Middle frontal gyrus (tissue), 1 donor: Measurements from ENCODE around the gene STK32B.

ENCODE experiments used
- DNase-seq: peaks from one replicate; pipeline ENCODE4 v3.0.0-alpha.2; 2015; ENCODE audit warnings: low spot score; ENCODE audit errors: extremely low spot score

Gene STK32B

DNA sequence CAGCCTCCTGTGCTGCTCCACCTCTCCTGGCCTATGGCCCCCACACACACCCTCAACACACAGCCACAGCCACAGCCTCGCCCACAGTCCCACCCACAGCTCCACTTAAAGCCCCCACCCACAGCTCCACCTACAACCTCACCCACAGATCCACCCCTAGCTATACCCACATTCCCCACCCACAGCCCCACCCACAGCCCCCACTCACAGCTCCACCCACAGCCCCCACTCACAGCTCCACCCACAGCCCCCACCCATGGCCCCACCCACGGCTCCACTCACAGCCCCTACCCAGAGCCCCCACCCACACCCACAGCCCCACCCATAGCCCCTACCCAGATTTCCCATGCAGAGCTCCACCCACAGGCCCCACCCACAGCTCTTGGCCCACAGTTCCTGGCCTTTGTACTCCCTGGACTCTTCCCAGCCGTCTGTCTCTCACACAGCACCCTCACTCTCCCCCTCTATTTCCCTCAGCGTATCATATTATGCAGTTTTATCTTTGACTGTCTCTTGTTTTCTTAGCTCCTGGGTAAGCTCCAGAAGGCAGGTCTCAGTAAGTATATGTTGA lies 334.5 kb downstream of the STK32B start:
- no peak for DNase-seq

DNA sequence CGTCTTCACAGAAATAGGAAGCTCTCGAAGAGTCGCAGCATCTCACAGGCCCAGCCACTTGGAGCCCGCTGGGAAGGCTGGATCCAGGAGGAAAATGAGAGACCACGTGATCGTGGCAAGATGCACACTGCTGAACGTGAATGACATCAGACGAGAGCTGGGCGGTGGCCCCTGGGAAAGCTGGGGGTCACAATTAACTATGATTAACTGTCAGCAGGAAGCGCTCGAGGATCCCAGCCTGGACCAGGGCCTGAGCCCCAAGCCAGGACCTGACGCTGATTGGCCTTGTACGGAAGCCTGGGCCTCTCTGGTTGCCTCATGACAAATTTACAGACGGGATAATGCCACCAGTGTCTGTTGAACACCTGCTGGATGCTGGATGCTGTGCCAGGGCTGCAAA lies 335.6 kb downstream of the STK32B start:
- no peak for DNase-seq

DNA sequence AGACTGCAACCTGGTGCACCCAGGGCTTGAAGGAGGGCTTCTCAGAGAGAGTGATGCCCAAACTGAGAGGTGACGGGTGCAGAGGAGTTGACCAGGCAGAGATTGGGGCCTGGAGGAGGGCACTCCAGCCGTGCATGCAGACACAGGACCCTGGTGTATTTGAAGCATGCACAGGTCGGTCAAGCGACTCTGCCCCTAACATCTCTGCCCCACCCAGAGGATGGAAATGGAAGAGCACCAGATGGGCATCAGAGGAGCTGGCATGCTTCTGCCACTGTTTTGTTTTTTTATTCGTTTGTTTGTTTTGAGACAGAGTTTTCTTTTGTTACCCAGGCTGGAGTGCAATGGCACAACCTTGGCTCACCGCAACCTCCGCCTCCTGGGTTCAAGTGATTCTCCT lies 336.2 kb downstream of the STK32B start:
- no peak for DNase-seq

DNA sequence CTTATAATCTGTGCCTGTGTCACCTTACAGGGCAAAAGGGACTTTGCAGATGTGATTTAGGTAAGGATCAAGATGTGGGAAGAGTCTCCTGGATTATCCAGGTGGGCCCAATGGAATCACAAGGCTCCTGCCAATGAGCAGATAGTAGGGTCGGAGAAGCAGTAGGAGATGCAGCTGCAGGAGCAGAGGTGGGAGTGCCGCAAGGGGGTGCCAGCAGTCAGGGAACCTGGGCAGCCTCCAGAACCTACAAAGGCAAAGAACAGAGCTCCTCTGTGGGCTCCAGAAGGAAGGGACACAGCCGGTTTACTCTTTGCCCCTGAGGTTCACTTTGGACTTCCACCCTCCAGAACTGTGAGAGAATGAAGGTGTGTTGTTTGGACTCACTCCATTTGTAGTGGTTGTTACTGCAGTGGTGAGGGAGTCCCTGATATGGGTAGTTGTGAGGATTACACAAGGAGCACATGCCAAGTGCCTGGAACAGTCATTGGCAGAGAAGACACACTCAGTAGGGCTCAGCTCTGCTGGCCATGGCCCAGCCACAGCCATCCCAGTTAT lies 338.6 kb downstream of the STK32B start:
- no peak for DNase-seq

DNA sequence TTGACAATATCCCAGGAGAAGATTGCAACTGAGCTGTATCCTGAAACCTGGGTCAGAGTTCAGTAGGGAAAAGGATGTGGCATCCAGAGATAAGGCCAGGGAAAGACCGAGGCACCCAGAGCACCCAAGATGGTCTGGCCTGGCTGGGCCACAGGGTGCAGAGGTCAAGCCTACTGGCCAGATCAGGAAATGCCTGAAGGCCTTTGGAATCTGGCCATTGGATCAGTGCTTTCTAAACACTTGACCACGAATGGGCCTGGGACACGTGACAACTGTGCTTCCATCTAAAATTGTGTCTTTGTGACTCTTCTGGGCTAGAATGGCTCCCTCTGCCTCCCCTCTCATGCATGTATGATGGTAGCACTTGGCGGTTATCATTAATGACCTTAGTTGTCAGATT lies 340.2 kb downstream of the STK32B start:
- DNase-seq: no peak

DNA sequence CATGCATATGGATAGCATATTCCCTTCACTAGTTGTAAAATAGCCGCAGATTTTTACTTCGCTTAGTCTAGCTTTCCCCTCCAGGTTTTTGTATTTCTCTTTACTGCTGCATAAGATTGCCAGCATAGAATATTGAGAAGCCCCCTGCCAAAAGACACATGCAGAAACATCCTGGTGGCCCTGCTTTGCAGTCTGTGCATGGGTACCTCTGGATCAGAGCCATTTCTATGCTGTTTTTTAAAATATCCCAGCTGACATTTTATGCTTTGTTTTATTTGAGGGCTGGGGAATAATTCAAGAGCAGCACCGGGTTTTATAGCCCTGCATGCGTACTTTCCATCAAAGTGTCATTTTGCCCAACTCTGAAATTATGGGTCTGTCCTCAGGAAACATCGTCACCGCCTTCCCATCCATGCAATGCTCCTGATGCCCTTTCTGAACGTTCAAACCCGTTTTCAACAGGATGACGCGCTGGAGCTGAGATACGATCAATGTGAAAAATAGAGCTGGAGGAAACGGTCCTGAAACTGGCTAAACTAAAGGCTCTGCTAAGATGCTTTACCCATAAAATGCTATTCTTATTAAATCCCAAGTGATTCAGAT lies 342.7 kb downstream of the STK32B start:
- DNase-seq: no peak

DNA sequence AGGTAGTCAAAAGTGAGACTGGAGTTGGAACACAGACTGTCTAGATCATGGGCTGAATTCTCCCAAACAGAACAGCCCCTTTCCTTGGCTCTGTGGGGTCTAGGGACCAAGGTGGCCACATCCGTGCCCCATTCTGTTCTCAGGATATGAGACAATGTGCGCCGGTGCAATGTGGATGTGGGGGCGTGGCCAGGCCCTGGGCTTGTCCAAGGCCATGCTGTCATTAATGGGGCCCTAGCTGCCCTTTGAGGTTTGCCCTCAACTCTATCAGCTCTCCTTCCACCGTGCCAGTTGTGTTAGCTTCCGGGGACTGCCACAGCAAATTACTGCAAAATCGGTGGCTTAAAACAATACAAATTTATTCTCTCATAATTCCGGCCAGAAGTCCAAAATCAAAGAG lies 344.5 kb downstream of the STK32B start:
- no peak for DNase-seq

DNA sequence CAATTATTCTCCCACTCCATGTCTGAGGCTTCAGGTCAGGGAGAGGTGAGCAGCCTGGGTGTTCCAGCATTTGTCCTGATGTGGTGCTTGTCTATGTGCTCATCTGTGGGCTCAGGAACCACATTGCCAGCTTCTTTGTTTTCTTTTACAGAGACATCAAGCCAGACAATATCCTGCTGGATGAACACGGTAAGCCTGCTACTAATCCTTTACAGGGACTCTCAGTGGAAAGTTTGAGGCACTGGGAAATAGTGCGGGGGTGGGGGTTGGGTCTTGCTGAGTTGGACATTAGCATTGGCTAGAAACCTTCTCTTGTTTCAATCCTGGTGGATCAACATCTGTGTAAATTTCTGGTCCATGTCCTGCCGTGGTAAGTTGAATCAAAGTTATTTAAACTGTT lies 346.8 kb downstream of the STK32B start:
- no peak for DNase-seq

DNA sequence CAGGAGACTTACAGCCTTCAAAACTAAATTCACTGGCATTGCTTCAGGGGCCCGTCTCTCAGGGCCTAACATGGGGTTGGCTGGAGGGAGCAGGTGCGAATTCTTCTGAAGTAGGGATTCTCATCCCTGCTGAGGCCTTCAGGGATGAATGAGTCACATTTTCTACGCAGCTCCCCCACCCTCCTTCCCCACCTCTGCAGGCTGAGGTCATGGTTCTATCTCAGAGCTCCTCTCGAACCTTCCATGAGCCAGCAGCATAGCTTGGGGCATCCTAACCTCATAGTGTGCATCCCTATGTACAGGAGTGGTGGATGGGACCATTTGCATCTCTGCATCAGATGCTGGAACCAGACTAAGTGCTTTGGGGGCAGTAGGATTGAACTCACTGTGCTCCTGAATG lies 347.8 kb downstream of the STK32B start:
- no peak for DNase-seq

DNA sequence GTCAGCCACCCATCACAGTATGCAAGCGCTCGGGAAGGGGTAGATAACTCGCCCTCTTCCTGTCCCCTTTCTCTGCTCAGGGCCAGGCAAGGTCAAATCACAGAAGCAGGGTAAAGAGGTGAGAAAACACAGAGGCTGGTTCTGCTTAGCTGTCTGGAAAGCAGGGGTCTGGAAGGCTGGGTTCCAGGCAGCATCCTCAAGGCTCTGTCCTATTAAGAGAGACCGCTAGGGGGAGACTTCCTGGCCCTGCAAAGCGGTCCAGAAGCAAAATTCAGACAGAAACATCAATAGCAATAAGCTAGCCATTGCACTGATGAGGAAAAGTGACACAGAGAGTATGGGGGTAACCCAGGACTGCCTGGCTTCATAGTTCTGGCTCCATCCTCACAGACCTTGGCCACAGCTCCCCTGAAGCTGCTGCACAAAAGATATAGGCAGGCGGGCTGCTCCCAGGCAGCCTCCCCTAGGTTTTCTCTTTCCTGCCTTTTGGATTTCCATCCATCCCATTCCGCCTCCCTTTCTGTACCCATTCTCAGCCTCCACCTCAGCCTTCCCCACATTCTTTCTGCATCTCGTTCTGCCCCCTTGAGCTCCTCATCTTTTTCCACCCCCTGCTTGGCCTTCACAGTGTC lies 348.6 kb downstream of the STK32B start:
- no peak for DNase-seq

DNA sequence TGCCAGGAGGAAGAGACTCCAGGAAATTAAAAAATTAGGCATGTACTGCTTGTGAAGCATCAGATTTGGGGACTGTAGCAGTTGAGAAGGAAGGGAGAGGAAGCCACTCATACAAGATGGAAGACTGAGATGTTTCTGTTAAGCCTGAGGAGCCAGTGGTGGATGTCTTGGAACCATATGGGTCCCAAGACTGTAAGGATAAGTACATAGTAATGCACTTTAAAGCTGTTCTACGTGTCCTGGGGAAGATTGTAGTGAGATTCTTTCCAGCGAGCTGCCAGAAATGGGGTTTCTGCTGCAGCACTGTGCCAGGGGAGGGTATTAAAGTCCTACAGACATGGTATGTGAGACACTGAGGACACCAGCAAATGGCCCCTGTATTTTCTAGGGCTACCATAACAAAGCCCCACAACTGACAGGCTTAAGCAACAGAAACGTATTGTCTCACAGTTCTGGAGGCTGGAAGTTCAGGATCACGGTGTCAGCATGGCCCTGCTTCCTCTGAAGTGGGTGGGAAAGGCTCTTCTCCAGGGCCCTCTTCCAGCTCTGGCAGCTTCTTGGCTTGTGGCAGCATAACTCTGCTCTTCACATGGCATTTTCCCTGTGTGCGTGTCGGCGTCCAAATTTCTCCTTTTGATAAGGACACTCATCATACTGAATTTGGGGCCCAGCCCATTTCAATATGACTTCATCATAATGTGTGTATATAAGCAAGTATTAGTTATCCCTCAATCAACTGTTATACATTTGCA lies 352.6 kb downstream of the STK32B start:
- no peak for DNase-seq

DNA sequence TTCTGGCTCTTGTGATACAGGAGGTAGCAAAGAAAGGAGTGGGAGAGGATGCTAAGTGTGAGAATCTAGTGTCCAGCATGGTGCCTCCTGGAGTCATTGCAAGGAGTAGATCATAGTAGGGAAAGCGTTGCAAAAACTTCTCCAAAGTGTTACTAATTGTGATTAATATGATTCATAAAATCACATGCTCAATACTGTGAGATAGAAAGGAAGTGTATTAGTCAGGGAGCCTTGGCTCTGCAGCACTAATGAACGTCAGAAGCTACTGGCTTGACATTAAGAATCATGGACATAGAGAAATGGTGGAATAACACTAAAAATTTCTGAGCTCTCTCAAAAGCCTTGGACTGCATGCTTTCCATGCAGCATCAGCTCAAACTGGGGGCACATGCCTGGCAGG lies 358.0 kb downstream of the STK32B start:
- DNase-seq: no peak

DNA sequence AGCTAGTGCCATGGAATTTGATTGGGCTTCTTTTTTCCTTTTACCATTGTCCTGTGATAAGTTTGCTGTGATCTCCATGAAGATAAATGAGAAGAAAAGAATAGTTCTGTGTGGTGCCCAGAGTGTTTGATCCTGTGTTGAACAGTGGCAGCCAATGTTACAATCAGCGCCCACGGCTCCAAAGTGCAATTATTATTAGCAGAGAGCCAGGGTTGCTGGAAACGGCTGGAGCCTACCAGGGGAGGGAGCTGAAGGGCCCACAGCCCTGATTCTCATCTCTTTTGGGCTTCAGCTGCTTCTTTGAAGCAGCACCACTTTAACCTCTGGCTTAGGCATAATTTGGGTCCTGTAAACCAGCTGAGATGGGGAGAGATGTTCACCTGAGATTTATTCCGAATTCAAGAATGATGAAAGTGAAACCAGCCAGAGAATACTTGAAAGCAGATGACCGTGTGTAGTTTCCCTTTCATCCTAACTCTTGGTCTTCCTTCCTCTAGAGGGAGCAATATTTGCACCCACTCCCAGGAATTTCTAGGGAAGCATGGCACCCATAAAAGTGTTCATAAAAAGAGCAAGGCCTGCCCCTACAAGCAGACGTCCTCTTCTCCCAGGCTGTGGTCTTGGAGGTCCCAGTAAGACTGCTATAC lies 358.8 kb downstream of the STK32B start:
- no peak for DNase-seq

DNA sequence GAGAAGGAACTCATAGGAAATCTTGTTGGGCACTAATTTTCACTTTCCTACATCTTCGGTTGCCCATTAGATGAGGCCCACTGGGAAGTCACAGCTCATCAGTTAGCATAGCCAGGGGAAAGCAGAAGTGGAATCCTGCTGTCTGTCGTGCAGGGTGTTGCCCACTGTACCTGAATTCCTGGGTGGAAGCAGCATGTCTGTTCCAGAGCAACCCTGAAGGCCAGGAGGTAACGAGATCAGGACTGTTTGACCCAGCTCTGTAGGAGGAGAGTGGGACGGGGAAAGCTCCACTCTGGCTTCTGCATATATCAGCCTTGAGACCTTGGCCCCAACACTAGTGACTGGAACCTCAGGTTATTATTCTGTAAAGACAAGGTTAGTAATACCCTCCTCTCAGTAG lies 361.0 kb downstream of the STK32B start:
- no peak for DNase-seq

DNA sequence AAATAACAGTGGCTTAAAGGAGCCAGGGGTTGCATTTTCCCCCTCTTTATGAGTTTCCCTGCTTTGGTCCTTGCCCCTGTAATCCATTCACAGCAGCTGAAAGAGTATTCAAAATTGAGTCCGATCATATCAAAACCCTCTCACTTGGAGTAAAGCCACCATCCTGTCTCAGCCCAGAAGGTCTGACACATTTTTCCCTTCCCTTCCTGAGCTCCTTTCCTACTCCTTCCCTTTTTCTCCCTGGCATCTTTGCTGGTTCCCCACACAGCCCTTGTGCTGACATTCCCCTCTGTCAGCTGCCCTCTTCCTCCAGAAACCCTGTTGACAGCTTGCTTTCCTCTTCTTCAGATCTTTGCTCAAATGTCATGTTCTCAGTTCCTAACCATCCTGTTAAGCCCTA lies 361.5 kb downstream of the STK32B start:
- DNase-seq: no peak

DNA sequence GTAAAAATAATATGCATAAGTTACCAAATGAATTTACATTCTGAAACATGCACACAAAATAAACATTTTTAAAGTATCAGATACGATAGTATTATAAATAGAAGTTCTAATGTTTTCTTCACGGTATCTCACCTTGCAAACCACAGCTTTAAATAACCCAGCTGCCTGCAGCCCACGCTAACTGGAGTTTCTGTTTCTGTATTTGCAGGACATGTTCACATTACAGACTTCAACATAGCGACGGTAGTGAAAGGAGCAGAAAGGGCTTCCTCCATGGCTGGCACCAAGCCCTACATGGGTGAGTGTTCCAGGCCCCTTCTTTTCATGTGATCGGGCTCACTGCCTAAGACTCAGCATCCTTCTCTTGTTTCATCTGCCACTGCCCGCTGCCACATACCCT lies 365.4 kb downstream of the STK32B start:
- no peak for DNase-seq

DNA sequence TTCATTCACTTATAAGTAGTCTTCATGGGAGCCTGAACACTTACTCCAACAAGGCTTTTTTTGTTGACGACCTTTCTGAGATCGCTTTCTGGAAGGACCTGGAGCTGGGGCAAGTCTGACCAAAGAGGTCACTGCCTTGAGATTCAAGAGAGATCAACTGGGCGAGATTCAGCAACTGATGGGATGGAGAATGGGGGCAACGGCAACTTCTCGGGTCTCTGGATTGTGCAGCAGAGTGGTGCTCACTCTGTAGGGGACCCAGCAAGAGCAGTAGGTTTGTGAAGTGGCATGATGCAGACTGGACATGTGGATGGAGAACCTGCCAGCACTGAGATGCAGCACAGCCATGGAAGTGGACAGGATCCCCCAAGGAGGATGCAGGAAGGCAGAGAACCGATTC lies 369.0 kb downstream of the STK32B start:
- no peak for DNase-seq

DNA sequence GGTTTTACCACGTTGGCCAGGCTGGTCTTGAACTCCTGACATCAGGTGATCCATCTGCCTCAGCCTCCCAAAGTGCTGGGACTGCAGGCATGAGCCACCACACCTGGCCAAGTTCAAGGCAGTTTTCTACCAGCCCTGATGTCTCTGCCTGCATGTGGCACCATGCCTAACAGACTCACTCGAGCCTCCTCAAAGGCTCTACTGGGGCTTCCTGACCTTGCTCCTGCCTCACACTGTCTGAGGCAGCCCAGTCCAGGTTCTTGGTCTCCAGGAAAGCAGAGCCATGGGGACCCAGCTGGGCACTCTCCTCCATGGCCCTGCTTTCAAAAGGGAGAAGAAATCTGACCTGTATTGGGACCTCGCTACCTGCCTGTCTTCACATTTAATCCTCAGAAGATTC lies 370.1 kb downstream of the STK32B start:
- DNase-seq: no peak

DNA sequence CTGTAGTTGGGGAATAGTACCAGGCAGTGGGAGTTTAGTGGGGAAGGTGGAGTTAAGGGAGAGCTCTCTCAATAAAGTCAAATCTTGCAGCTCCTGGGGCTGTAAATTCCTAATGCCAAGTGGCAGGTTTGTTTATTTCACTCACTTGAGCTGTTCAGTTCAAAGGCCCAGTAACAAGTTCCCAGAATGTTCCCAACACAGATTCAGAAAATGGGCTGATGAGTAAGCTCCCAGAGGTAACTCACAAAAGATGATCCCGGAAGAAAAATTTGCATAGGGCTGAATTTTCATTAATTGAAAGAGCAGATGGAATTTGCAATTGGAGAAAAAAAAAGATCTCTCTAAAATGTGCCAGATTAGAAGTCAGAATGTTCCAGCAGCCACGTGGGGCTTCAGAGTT lies 370.9 kb downstream of the STK32B start:
- DNase-seq: no peak

DNA sequence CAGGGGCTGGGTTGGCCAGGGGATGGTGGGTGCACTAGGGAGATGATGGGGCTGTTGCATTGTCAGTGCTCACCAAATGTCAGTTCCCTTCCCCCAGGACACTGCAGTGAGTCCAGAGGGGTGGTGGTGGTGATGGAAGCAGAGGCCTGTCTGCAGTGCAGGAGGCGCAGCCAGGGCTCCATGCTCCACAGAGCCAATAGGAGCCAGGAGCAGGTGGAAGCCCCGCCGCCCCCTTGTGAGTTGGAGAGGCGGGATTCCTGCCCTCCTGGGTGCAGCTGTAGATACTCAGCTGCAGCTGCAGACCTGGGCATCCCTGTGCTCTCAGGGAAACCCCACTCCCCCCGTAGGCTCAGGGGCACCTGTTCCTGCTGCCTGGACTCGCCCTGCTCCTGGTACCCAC lies 372.4 kb downstream of the STK32B start:
- DNase-seq: no peak

DNA sequence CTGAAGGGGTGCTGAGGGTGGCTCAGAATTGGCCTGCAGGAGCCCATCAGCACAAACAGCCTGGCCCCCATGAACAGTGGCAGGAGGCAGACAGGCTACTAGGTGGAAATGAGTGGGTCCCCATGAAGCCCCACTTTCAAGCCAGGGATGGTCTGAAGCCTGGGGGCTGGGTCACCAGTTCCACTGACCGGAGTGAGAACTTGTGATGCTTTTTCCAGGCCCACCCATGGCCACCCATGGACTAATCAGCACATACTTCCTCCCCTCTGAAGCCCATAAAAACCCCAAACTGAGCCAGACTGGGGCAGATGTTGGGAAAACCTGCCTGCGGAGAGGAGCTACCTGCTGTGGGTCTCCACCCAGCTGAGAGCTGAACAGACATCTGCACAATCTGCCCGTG lies 372.9 kb downstream of the STK32B start:
- no peak for DNase-seq

DNA sequence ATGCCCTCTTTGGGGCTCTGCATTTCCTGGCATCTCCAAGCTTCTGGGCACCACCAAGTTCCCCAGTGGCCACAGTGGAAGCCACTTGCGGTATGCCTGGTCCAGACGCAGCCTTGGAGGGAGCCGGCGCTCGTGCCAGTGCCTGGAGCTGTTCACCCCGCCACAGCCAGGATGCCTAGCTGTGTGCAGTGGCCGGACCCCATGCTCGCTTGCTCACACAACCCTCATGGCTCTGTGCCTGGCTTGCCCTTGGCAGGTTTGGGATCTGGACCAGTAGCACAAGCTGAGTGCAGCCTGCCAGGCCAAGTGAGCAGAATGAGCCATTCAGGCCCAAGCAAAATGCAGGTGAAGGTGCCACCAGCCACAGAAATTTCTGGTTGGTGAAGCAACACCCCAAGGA lies 373.6 kb downstream of the STK32B start:
- DNase-seq: no peak
